ENCODE results near the gene HECTD4.
"Not testable (repeated sequence)": the region's sequence is repeated elsewhere in the genome, so short reads cannot be mapped to it uniquely, and the experiment has no call there.

The HECTD4 gene

DNA sequence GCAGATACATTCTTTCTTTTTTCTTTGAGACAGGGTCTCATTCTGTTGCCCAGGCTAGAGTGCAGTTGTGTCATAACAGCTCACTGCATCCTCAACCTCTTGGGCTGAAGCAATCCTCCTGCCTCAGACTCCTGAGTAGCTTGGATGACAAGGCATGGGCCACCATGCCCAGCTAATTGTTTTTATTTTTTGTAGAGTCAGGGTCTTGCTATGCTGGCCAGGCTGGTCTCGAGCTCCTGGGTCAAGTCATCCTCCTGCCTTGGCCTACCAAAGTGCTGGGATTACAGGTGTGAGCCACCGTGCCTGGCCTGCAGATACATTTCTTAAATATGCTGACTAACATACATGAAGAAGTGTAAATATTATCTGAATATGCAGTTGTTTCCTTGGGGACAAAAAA lies 115.8 kb downstream of the HECTD4 start:
- no peak for DNase-seq (ENCODE audit: low read depth)

- DNase-seq (ENCODE audit: low read depth), result no peak
These were observed 120.7 kb downstream of the HECTD4 start for GRCh38 chr12:112261559-112261958.

DNA sequence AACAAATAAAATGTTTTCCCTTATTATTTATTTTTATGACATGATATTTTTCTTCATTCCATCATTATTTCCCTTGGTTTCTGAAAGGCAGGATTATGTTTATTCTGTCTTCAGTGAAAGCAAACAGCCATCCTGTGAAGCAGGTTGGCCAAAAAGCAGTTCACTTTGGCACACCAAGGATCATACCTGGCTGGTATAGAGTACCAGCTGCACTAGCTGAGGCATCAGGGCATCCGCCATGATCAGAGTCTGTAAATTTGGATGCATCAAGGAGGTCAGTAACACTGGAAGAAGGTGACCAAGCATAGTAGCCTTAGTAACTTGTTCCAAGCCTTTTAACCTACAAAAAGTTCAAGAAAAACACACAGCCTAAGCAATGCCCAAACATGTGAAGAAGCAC lies 123.3 kb downstream of the HECTD4 start:
- DNase-seq (ENCODE audit: low read depth), result no peak

GRCh38 chr12:112256780-112257179 lies 125.5 kb downstream of the HECTD4 start:
- no peak for DNase-seq (ENCODE audit: low read depth)

GRCh38 chr12:112252184-112252583 lies 130.0 kb downstream of the HECTD4 start:
- no peak for DNase-seq (ENCODE audit: low read depth)

GRCh38 chr12:112244902-112245301 lies 137.3 kb downstream of the HECTD4 start:
- DNase-seq (ENCODE audit: low read depth), result not testable (repeated sequence)

DNA sequence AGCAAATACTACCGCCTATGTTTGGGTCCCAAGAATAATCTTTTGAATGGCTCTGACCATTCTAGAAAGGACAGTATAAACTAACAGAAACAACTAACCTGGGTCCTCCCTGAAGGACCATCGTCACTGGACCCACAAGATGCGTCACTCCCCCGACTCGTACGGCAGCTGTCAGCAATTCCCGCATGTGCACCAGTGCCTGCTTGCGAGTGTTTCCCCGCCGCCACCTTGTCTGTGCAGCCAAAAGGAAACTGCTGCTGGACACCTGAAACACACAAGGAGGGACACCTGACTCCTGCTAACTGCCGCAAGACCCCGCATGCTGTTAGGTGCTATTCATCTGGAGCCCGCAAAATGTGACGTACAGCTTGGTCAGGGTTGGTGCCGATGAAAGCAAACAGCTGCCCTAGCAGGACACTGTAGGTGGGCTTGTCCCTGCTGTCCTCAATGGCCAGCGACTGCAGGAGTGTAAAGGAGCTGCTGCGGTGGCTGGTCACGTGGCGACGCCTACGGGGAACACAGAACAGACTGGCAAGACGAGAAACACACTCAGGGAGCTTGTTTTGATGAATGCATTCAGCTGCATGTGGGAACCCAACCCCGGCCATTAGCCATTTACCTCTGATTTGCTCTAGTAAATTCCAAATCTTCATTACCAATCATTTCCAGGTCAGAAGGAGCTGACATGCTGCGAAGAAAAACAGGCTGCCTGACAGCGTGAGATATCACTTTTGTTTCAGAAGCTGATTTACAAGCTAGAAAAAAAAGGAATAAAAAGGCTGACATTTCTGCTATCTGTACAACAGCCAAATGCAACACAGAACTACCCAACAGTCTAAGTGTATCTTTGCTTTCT lies 138.7 kb downstream of the HECTD4 start:
- DNase-seq (ENCODE audit: low read depth), result no peak

- DNase-seq (ENCODE audit: low read depth), result no peak
These were observed 141.1 kb downstream of the HECTD4 start for GRCh38 chr12:112241176-112241575.

GRCh38 chr12:112239881-112240280 lies 142.3 kb downstream of the HECTD4 start:
- DNase-seq (ENCODE audit: low read depth), result no peak

GRCh38 chr12:112239020-112239419 lies 143.2 kb downstream of the HECTD4 start:
- DNase-seq (ENCODE audit: low read depth), result no peak

DNA sequence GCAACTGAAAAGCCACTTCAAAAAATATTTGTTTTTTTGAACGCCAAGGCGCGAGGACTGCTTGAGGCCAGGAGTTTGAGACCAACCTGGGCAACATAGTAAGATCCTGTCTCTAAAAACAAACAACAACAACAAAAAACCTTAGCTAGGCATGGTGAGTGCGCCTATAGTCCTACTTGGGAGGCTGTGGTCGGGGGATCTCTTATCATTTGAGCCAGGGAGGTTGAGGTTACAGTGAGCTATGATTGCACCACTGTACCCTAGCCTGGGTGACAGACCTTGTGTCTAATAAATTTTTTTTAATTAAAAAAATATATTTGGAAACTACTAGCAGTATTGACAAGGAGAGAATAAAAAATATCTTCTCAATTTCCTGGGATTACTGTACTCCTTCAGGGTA lies 143.8 kb downstream of the HECTD4 start:
- DNase-seq (ENCODE audit: low read depth), result peak; percentile 36

GRCh38 chr12:112236786-112237185 lies 145.4 kb downstream of the HECTD4 start:
- DNase-seq (ENCODE audit: low read depth), result no peak

DNA sequence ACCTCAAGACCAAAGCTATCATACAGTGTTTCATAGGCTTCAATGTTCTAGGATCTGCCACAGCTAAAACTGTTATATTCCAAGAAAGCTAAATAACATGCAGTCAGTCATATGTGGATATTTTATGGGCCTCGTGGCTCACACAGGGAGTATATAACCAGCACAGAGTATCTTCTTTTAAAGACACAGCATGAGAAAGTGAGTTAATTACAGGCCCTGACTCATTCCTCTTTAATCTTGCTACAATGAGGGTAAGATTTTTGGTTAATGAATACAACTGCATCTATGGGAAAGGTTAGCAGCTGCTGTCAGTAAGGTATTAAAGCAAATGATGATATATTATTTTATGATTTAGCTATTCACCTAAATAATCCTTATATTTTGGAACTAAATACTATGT lies 145.8 kb downstream of the HECTD4 start:
- DNase-seq (ENCODE audit: low read depth), result no peak

DNA sequence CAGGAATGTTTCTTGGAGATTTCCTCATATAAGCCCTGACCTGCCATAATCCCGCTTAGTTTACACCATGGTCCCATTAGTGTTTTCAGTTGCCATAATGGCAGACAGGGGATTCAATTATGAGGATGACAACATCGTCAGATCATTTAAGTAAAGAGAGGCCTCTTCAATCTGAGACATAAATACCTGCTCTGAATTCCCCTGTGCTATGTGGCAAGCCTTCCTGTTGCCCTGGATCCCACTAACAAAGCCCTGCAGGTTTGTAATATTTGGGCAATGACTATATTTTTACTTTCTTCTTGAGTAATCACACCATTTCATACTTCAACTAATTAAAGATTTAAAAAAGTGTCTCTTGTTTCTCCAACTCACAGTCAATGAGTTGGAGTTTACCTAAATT lies 147.9 kb downstream of the HECTD4 start:
- DNase-seq (ENCODE audit: low read depth), result no peak

DNA sequence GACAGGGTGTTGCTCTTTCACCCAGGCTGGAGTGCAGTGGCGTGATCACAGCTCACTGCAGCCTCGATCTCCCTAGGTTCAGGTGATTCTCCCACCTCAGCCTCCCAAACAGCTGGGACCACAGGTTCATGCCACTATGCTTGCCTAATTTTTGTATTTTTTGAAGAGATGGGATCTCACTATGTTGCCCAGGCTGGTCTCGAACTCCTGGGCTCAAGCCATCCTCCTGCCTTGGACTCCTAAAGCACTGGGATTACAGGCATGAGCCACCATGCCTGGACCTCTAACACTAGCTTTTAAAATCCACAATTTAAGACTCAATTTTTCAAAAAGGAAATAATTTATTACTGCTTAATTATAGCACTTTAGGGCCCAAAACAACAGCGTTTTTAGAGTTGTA lies 149.0 kb downstream of the HECTD4 start:
- DNase-seq (ENCODE audit: low read depth), result no peak

GRCh38 chr12:112230136-112230535 lies 152.1 kb downstream of the HECTD4 start:
- DNase-seq (ENCODE audit: low read depth), result no peak

- DNase-seq (ENCODE audit: low read depth), result no peak
These were observed 155.5 kb downstream of the HECTD4 start for GRCh38 chr12:112226768-112227167.

DNA sequence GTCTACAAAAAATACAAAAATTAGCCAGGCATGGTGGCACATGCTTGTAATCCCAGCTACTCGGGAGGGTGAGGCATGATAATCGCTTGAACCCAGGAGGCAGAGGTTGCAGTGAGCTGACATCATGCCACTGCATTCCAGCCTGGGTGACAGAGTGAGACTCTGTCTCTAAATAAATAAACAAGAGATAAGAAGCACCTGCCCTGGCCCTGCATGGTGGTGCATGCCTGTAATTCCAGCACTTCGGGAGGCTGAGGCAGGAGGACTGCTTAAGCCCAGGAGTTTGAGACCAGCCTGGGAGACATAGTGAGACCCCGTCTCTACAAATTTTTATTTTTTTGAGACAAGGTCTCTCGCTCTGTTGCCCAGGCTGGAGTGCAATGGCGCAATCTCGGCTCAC lies 161.6 kb downstream of the HECTD4 start:
- not testable (repeated sequence) for DNase-seq (ENCODE audit: low read depth)

DNA sequence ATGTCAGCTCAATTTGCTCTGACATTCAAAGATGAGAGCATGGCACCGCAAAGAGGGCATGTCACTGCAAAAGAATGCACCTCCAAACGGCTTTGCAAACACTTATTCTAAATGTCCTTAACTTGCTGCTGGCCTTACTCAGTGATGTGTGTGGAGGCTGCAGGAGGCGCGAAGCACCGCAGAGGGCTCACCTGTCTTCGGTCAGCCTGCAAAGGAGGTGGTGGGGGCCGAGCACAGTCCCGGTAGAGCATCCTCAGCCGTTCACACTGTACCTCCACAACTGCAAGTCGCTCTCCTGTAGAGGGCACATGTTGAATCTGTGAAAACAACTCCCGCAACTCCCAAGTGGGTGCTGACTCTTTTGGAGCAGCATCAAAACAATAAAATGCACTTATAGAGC lies 163.0 kb downstream of the HECTD4 start:
- DNase-seq (ENCODE audit: low read depth), result no peak

GRCh38 chr12:112218150-112218549 lies 164.1 kb downstream of the HECTD4 start:
- DNase-seq (ENCODE audit: low read depth), result no peak

DNA sequence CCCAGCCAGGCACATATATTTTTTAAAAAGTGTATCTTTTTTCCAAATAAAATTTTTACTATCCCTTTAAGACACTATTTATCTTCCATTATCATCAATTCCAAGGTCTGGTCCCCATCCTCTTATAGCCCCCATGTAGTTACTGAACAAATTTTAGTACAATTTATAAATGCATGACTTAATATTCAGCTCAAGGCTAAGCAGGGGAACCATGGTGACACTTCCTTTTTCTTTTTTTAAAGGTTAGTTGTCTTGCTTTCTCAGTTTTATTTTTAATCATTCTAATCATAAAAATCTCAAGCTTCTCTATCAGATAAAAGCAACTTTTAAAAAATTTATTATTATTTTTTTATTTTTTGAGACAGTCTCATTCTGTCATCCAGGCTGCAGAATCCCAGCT lies 164.6 kb downstream of the HECTD4 start:
- DNase-seq (ENCODE audit: low read depth), result no peak

GRCh38 chr12:112216223-112216622 lies 166.0 kb downstream of the HECTD4 start:
- no peak for DNase-seq (ENCODE audit: low read depth)

DNA sequence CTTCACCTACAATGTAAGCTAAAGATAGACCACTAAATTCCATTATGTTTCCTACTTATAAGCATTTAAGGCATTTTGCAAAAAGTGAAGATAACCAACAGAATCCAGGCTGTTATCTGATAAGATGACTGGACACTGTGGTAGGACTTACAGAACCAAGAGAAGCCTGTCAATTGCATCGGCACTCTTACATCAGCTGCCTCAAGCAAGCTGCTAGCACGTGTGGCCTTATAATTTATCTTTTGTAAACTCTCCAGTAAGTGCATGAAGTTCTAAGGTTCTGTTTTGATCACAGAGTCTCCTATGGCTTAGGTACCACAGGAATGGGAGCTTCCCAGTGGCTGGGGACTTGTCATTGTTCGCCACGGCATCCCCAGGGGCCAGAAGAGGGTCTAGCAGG lies 168.2 kb downstream of the HECTD4 start:
- no peak for DNase-seq (ENCODE audit: low read depth)

- no peak for DNase-seq (ENCODE audit: low read depth)
These were observed 173.8 kb downstream of the HECTD4 start for GRCh38 chr12:112208301-112208910.
